K562 (cell line): ENCODE results near the gene KRTAP2-3. TPM values are rescaled to one million over a fixed set of nuclear protein-coding genes. Genes with fewer than 3 reads are reported as not detected.

Experiments used
- ATAC-seq: fragments of 200-7000 bp; cut with Tn5 transposase; 3 replicates; pipeline ENCODE4 v1.9.1; 2020; ENCODE audit warnings: moderate library complexity
- BruUV-seq: library from RNA; stranded (reverse); fragments of 400-500 nt; replicated peaks from 2 replicates; lab custom pipeline; 2021; lab: Mats Ljungman, UMichigan
- CTCF ChIA-PET: fragments of 300-600 bp; formaldehyde crosslinking; extraction: SDS; loops from one replicate; lab custom pipeline; 2021; ENCODE audit warnings: low intra/inter-chr PET ratio; lab: Yijun Ruan, JAX
- POLR2A ChIA-PET: fragments of 300-600, 350-650 bp; sonication (Branson Sonifier 250); formaldehyde crosslinking; extraction: SDS; loops from one replicate; lab custom pipeline; 2021; ENCODE audit warnings: antibody characterized with exemption, inconsistent platforms; lab: Yijun Ruan, JAX
- DNase-seq, 4 experiments: peaks; one replicate each; pipeline versions ENCODE4 v3.0.0 to v3.0.0-alpha.2; 2011 to 2018; ENCODE audit warnings: low spot score in 3 of 4, mixed read lengths in 3 of 4; ENCODE audit errors: extremely low read depth in 1 of 4
- FAIRE-seq: peaks from 2 replicates; lab custom pipeline; 2011; peaks lifted over from hg19 to GRCh38; lab: Jason Lieb, UNC
- H2AFZ ChIP-seq: 2 replicates; pipeline ENCODE4 v1.6.0; 2011; ENCODE audit warnings: low read depth, low read length, control low read depth, inconsistent platforms
- H3K27ac ChIP-seq: fragments of 200-600 bp; 3 replicates; pipeline ENCODE4 v1.8.0; 2011; ENCODE audit warnings: low read depth, mild to moderate bottlenecking, control low read depth, inconsistent platforms, low read length, moderate library complexity, mixed read lengths; ENCODE audit errors: extremely low read depth
- H3K27me3 ChIP-seq, 2 experiments: fragments of 300-600 bp in 1 of 2; 2 replicates in 1 of 2; 3 replicates in 1 of 2; pipeline versions ENCODE4 v1.6.0 to v1.8.0; 2011; ENCODE audit warnings: inconsistent platforms in 2 of 2, low read length in 2 of 2, mild to moderate bottlenecking in 1 of 2, mixed read lengths in 1 of 2, moderate library complexity in 1 of 2; ENCODE audit not compliant: control insufficient read depth in 2 of 2, insufficient read depth in 2 of 2
- H3K36me3 ChIP-seq: fragments of 300-600 bp; 3 replicates; pipeline ENCODE4 v1.8.0; 2011; ENCODE audit warnings: mild to moderate bottlenecking, low read length, inconsistent platforms; ENCODE audit not compliant: control insufficient read depth, insufficient read depth
- H3K4me1 ChIP-seq, 2 experiments: fragments of 200-600 bp in 1 of 2; replicated peaks in 1 of 2; 2 replicates in 1 of 2; 3 replicates in 1 of 2; pipeline versions ENCODE4 v1.5.1 to v1.8.0; 2011; ENCODE audit warnings: inconsistent platforms in 2 of 2, low read length in 2 of 2, mild to moderate bottlenecking in 1 of 2, mixed read lengths in 1 of 2, moderate library complexity in 1 of 2; ENCODE audit not compliant: control insufficient read depth in 2 of 2, insufficient read depth in 2 of 2
- H3K4me2 ChIP-seq: 2 replicates; pipeline ENCODE4 v1.6.1; 2011; ENCODE audit warnings: low read length, control low read depth, inconsistent platforms, mixed read lengths; ENCODE audit not compliant: insufficient read depth
- H3K4me3 ChIP-seq: fragments of 200-600 bp; sonication (generic), shearing (Covaris generic); 2 replicates; pipeline ENCODE4 v1.5.1; 2016; ENCODE audit warnings: control low read depth, inconsistent platforms
- H3K79me2 ChIP-seq: fragments of 200-600 bp; 3 replicates; pipeline ENCODE4 v1.8.0; 2011; ENCODE audit warnings: low read length, inconsistent platforms; ENCODE audit not compliant: control insufficient read depth, insufficient read depth
- H3K9ac ChIP-seq, 2 experiments: 2 replicates each; pipeline versions ENCODE4 v1.6.0 to v1.6.1; 2011; ENCODE audit warnings: low read depth in 2 of 2, low read length in 2 of 2, control low read depth in 1 of 2, inconsistent platforms in 1 of 2, mild to moderate bottlenecking in 1 of 2, mixed read lengths in 1 of 2; ENCODE audit not compliant: insufficient read depth in 1 of 2
- H3K9me1 ChIP-seq: one replicate; pipeline ENCODE4 v1.6.0; 2011; ENCODE audit warnings: inconsistent platforms, mild to moderate bottlenecking, low read length, moderate library complexity; ENCODE audit not compliant: control insufficient read depth, insufficient read depth
- H3K9me3 ChIP-seq: replicated peaks from 2 replicates; pipeline ENCODE4 v1.5.1; 2011; ENCODE audit warnings: low read depth, low read length, inconsistent platforms; ENCODE audit not compliant: control insufficient read depth, insufficient read depth
- H4K20me1 ChIP-seq: replicated peaks from 2 replicates; pipeline ENCODE4 v1.6.1; 2011; ENCODE audit warnings: low read length, inconsistent platforms, mixed read lengths; ENCODE audit not compliant: control insufficient read depth, insufficient read depth
- BCL6 ChIP-seq: fragments of 250-450 bp; sonication (Bioruptor Pico); IDR thresholded peaks from 2 replicates; pipeline ENCODE4 v1.4.0; 2020
- CAMTA2 ChIP-seq: fragments of 250-450 bp; sonication (Bioruptor Pico); conservative IDR thresholded peaks from 2 replicates; pipeline ENCODE4 v1.5.1; 2022
- LCOR ChIP-seq: sonication (generic); formaldehyde crosslinking; IDR thresholded peaks from 2 replicates; pipeline ENCODE4 v1.8.0; 2022; ENCODE audit warnings: mild to moderate bottlenecking, missing genetic modification reagents
- NUFIP1 ChIP-seq: fragments of 450-650 bp; IDR thresholded peaks from 2 replicates; pipeline ENCODE4 v1.6.1; 2018; ENCODE audit not compliant: partially characterized antibody
- ZNF696 ChIP-seq: fragments of 250-450 bp; sonication (Bioruptor Pico); conservative IDR thresholded peaks from 2 replicates; pipeline ENCODE4 v1.4.0; 2020; ENCODE audit warnings: mild to moderate bottlenecking, moderate library complexity
- WGBS: fragments of 100-300 bp; shearing (Covaris generic); methylation state at CpG from one replicate; pipeline ENCODE4 v1.1.6; 2016; ENCODE audit warnings: low coverage, mixed read lengths; ENCODE audit not compliant: insufficient coverage; ENCODE audit errors: missing lambda C conversion rate; 5-methylcytosine and 5-hydroxymethylcytosine counted together
- in situ Hi-C: fragments of 300-500 bp; cut with MboI; formaldehyde crosslinking; loops from 4 replicates; pipeline ENCODE4 v1.15.0; 2018; ENCODE audit warnings: inconsistent platforms, mixed read lengths
- intact Hi-C: fragments of 100-400 bp; cut with micrococcal nuclease; formaldehyde crosslinking; loops from 2 replicates; pipeline ENCODE4 v1.14.2; 2022
- polyA plus RNA-seq, 8 experiments: library from polyadenylated mRNA; depleted of rRNA in 4 of 8; stranded (reverse) in 5 of 8; unstranded in 3 of 8; fragments of >200 nt; fragmentation: Nextera tagmentation in 2 of 8; fragmentation: Illumina TruSeq in 1 of 8; extraction: Ambion mirVana in 2 of 8; extraction: Trizol in 1 of 8; gene quantifications; 2 replicates each; pipeline versions ENCODE4 v1.2.1 to v1.2.3, GENCODE V29; 2011 to 2014; ENCODE audit warnings: inconsistent platforms in 1 of 8, missing spikeins in 1 of 8
- total RNA-seq, 7 experiments: library from RNA; depleted of rRNA in 6 of 7; stranded (reverse); fragments of >200 nt in 6 of 7; fragmentation: Illumina TruSeq in 2 of 7; extraction: Trizol in 2 of 7; gene quantifications; 2 replicates each; pipeline versions ENCODE4 v1.2.1 to v1.2.3, GENCODE V29; 2011 to 2021; ENCODE audit warnings: low replicate concordance in 1 of 7
- TF ChIP-seq, protein P1 (sequence below): fragments of 250-450 bp; sonication (Bioruptor Pico); IDR thresholded peaks from 2 replicates; pipeline ENCODE4 v1.4.0; 2020
- TF ChIP-seq, protein P2 (sequence below): fragments of 250-450 bp; sonication (Bioruptor Pico); IDR thresholded peaks from 2 replicates; pipeline ENCODE4 v1.5.0; 2020; ENCODE audit warnings: mild to moderate bottlenecking, borderline replicate concordance

Gene KRTAP2-3
- total and polyA plus RNA-seq, 9 of the 15 experiments (the other 6 are each of a cell fraction or from before 2014, with no cell fraction given), result not detected

DNA sequence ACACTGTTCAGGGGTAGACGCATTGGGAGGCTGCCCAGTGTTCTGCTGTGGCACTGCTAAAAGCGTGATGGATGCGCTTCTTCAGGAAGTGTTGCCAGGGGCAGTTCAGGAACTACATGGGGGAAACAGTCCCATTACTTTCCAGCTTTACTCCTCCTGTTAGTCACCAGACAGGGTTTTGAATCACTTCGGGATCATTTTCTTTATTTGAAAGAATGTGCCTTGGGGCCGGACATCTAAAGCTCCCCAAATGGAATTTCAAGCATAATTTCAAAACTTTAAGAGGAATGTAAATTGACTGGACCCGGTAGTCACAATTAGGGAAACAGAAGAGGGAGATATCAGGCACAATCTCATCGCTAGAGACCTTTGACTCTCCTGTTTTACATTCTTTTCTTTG is 11.5 kb downstream of the KRTAP2-3 start:
- H4K20me1 ChIP-seq, result no peaks in the 10 kb centered on the region
- DNase-seq (no peak), FAIRE-seq (no peak), ATAC-seq (no peak)
- no peak overlapping the region for H3K9ac ChIP-seq
- H3K27me3 ChIP-seq, result peaks cover 2 to 7% of the 10 kb centered on the region in 2 experiments; a peak in 3 of 5 replicates
- H3K4me2 ChIP-seq, result no peak overlapping the region
- no peak overlapping the region for H3K4me3 ChIP-seq
- WGBS, result under 1% methylated on average over 7 of the region's 7 CpGs
- CTCF ChIA-PET, result no interaction called here
- no peaks in the 10 kb centered on the region for H3K9me1 ChIP-seq
- H3K79me2 ChIP-seq, result no peaks in the 10 kb centered on the region
- BruUV-seq, result no TSS peak
- in situ Hi-C loops (no loop called here), intact Hi-C loops (no loop called here)
- H3K4me1 ChIP-seq, result no peaks in the 10 kb centered on the region
- H3K9me3 ChIP-seq, result no peaks in the 10 kb centered on the region
- POLR2A ChIA-PET, result no interaction called here
- H3K27ac ChIP-seq, result no peak overlapping the region
- H2AFZ ChIP-seq, result no peak overlapping the region
- no peaks in the 10 kb centered on the region for H3K36me3 ChIP-seq
- TF ChIP-seq CAMTA2 (CRISPR knock-in tag) (no peak), BCL6 (CRISPR knock-in tag) (no peak), ZNF696 (CRISPR knock-in tag) (no peak), NUFIP1 (no peak), LCOR (CRISPR knock-in tag) (no peak)
- TF ChIP-seq, protein P1, sequence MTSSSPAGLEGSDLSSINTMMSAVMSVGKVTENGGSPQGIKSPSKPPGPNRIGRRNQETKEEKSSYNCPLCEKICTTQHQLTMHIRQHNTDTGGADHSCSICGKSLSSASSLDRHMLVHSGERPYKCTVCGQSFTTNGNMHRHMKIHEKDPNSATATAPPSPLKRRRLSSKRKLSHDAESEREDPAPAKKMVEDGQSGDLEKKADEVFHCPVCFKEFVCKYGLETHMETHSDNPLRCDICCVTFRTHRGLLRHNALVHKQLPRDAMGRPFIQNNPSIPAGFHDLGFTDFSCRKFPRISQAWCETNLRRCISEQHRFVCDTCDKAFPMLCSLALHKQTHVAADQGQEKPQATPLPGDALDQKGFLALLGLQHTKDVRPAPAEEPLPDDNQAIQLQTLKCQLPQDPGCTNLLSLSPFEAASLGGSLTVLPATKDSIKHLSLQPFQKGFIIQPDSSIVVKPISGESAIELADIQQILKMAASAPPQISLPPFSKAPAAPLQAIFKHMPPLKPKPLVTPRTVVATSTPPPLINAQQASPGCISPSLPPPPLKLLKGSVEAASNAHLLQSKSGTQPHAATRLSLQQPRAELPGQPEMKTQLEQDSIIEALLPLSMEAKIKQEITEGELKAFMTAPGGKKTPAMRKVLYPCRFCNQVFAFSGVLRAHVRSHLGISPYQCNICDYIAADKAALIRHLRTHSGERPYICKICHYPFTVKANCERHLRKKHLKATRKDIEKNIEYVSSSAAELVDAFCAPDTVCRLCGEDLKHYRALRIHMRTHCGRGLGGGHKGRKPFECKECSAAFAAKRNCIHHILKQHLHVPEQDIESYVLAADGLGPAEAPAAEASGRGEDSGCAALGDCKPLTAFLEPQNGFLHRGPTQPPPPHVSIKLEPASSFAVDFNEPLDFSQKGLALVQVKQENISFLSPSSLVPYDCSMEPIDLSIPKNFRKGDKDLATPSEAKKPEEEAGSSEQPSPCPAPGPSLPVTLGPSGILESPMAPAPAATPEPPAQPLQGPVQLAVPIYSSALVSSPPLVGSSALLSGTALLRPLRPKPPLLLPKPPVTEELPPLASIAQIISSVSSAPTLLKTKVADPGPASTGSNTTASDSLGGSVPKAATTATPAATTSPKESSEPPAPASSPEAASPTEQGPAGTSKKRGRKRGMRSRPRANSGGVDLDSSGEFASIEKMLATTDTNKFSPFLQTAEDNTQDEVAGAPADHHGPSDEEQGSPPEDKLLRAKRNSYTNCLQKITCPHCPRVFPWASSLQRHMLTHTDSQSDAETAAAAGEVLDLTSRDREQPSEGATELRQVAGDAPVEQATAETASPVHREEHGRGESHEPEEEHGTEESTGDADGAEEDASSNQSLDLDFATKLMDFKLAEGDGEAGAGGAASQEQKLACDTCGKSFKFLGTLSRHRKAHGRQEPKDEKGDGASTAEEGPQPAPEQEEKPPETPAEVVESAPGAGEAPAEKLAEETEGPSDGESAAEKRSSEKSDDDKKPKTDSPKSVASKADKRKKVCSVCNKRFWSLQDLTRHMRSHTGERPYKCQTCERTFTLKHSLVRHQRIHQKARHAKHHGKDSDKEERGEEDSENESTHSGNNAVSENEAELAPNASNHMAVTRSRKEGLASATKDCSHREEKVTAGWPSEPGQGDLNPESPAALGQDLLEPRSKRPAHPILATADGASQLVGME (CRISPR knock-in tag), result no peak
- TF ChIP-seq, protein P2, sequence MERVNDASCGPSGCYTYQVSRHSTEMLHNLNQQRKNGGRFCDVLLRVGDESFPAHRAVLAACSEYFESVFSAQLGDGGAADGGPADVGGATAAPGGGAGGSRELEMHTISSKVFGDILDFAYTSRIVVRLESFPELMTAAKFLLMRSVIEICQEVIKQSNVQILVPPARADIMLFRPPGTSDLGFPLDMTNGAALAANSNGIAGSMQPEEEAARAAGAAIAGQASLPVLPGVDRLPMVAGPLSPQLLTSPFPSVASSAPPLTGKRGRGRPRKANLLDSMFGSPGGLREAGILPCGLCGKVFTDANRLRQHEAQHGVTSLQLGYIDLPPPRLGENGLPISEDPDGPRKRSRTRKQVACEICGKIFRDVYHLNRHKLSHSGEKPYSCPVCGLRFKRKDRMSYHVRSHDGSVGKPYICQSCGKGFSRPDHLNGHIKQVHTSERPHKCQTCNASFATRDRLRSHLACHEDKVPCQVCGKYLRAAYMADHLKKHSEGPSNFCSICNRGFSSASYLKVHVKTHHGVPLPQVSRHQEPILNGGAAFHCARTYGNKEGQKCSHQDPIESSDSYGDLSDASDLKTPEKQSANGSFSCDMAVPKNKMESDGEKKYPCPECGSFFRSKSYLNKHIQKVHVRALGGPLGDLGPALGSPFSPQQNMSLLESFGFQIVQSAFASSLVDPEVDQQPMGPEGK (CRISPR knock-in tag), result no peak
